ENCODE measurements around the gene UBE2B. TPM values are rescaled to one million over a fixed set of nuclear protein-coding genes. Genes with fewer than 3 reads are reported as not detected.
"Not testable (repeated sequence)": the region's sequence is repeated elsewhere in the genome, so short reads cannot be mapped to it uniquely, and the experiment has no call there.

The UBE2B gene
- total RNA-seq: 60.4 and 64.4 TPM in 2 replicates

GRCh38 chr5:134370871-134371833 lies at the start of gene UBE2B:
Gene UBE2B, plus strand, starts transcription at chr5:134371569. Its CDS starts 27 bp downstream, at chr5:134371596.
- TF ChIP-seq CTCF (IDR thresholded peaks at IDR 0.05): no peak
- Mint-ChIP-seq H3K36me3 (ENCODE audit: low read depth) (peaks cover 34% of the 10 kb centered on the region), H3K27ac (peak within 1 kb of the TSS; percentile 100), H3K4me3 (peak within 1 kb of the TSS; percentile 98), H3K27me3 (no peaks in the 10 kb centered on the region), H3K4me1 (peaks cover 54% of the 10 kb centered on the region), H3K9me3 (peaks cover 2% of the 10 kb centered on the region)
- intact Hi-C loops (cut with micrococcal nuclease): loop anchor here (1.0 to 5.0 kb wide), 16 partner anchors 40 to 536 kb away; partner anchors contain the start of genes CAMLG, CDKN2AIPNL, DDX46 and JADE2
- ATAC-seq (ENCODE audit: low read depth) (peak; percentile 75), DNase-seq (peak; percentile 95)
- CTCF ChIA-PET: interaction anchor here (1.0 to 2.0 kb wide), 6 partner anchors 40 to 216 kb away, joined by 3 to 11 read pairs (median 4); partner anchors contain the start of gene CDKN2AIPNL
- POLR2A ChIA-PET: interaction anchor here (0.5 to 5.4 kb wide), 27 partner anchors 11 to 531 kb away, joined by 3 to 86 read pairs (median 6); partner anchors contain the start of genes C5orf24, CDKN2AIPNL, JADE2 and SEC24A

- no peak for ATAC-seq (ENCODE audit: low read depth)
- Mint-ChIP-seq H3K27ac (no peak overlapping the region), H3K4me3 (no peak overlapping the region), H3K9me3 (peaks cover 18% of the 10 kb centered on the region), H3K36me3 (ENCODE audit: low read depth) (peaks cover 4% of the 10 kb centered on the region), H3K4me1 (no peaks in the 10 kb centered on the region), H3K27me3 (no peaks in the 10 kb centered on the region)
- TF ChIP-seq CTCF (IDR thresholded peaks at IDR 0.05): no peak
- intact Hi-C loops (cut with micrococcal nuclease): no loop called here
- POLR2A ChIA-PET: no interaction called here
- CTCF ChIA-PET: no interaction called here
- no peak for DNase-seq
These were observed 44.0 kb upstream of the UBE2B start for GRCh38 chr5:134327327-134327726.

- no peak overlapping the region for H3K4me3 Mint-ChIP-seq
- peaks cover 23% of the 10 kb centered on the region for H3K9me3 Mint-ChIP-seq
- no peak for TF ChIP-seq CTCF (IDR thresholded peaks at IDR 0.05)
- DNase-seq (no peak), ATAC-seq (ENCODE audit: low read depth) (no peak)
- intact Hi-C loops (cut with micrococcal nuclease): no loop called here
- H3K27ac Mint-ChIP-seq: no peak overlapping the region
- no peaks in the 10 kb centered on the region for H3K4me1 Mint-ChIP-seq
- H3K36me3 Mint-ChIP-seq (ENCODE audit: low read depth): peaks cover 8% of the 10 kb centered on the region
- no peaks in the 10 kb centered on the region for H3K27me3 Mint-ChIP-seq
- POLR2A ChIA-PET: no interaction called here
- CTCF ChIA-PET: no interaction called here
These were observed 42.8 kb upstream of the UBE2B start for GRCh38 chr5:134328619-134329018.

GRCh38 chr5:134336833-134337232 lies 34.5 kb upstream of the UBE2B start:
- CTCF ChIA-PET: not testable (repeated sequence)

GRCh38 chr5:134343500-134343899 lies 27.9 kb upstream of the UBE2B start:
- CTCF ChIA-PET, POLR2A ChIA-PET: not testable (repeated sequence)

More at GRCh38 chr5:134336833-134337232, 34.5 kb upstream of the UBE2B start:
- H3K4me3 Mint-ChIP-seq; DNase-seq; H3K27ac Mint-ChIP-seq; H3K27me3 Mint-ChIP-seq; intact Hi-C loops (cut with micrococcal nuclease); POLR2A ChIA-PET; ATAC-seq (ENCODE audit: low read depth); H3K4me1 Mint-ChIP-seq; H3K36me3 Mint-ChIP-seq (ENCODE audit: low read depth): not testable (repeated sequence)
- H3K9me3 Mint-ChIP-seq: peaks cover 14% of the 10 kb centered on the region

GRCh38 chr5:134345476-134345875 lies 25.9 kb upstream of the UBE2B start:
- H3K27ac Mint-ChIP-seq; H3K9me3 Mint-ChIP-seq; DNase-seq; ATAC-seq (ENCODE audit: low read depth); H3K4me1 Mint-ChIP-seq; H3K27me3 Mint-ChIP-seq; CTCF ChIA-PET; POLR2A ChIA-PET; H3K36me3 Mint-ChIP-seq (ENCODE audit: low read depth); H3K4me3 Mint-ChIP-seq; intact Hi-C loops (cut with micrococcal nuclease): not testable (repeated sequence)

More at GRCh38 chr5:134343500-134343899, 27.9 kb upstream of the UBE2B start:
- H3K4me3 Mint-ChIP-seq; H3K4me1 Mint-ChIP-seq; DNase-seq; ATAC-seq (ENCODE audit: low read depth); H3K9me3 Mint-ChIP-seq; H3K27ac Mint-ChIP-seq; H3K27me3 Mint-ChIP-seq; intact Hi-C loops (cut with micrococcal nuclease); H3K36me3 Mint-ChIP-seq (ENCODE audit: low read depth): not testable (repeated sequence)

Measured in activated B cell treated with CpG ODN at 0.5 μM for 24 hours (primary cell).